HepG2 (cell line): ENCODE data around the gene POU6F1. TPM values are rescaled to one million over a fixed set of nuclear protein-coding genes. Genes with fewer than 3 reads are reported as not detected.

Experiments
- ARHGAP35 ChIP-seq: sonication (generic); formaldehyde crosslinking; IDR thresholded peaks from 2 replicates; pipeline ENCODE4 v1.9.0; 2022; ENCODE audit warnings: mild to moderate bottlenecking, inconsistent platforms, moderate library complexity, missing genetic modification reagents, borderline replicate concordance
- GATA4 ChIP-seq: sonication (generic); IDR thresholded peaks from 2 replicates; pipeline ENCODE4 v1.6.1; 2016; ENCODE audit warnings: antibody characterized with exemption, low read depth, borderline replicate concordance
- GPBP1L1 ChIP-seq: sonication (generic); formaldehyde crosslinking; IDR thresholded peaks from 2 replicates; pipeline ENCODE4 v1.5.0; 2020; ENCODE audit warnings: mild to moderate bottlenecking, missing genetic modification reagents
- GTF3A ChIP-seq: sonication (generic); formaldehyde crosslinking; conservative IDR thresholded peaks from 2 replicates; pipeline ENCODE4 v1.4.0; 2020; ENCODE audit warnings: mild to moderate bottlenecking, missing genetic modification reagents
- JARID2 ChIP-seq: sonication (generic); formaldehyde crosslinking; IDR thresholded peaks from 2 replicates; pipeline ENCODE4 v1.8.1; 2023; ENCODE audit warnings: missing genetic modification reagents, inconsistent platforms; ENCODE audit not compliant: insufficient replicate concordance
- MTA3 ChIP-seq: sonication (generic); formaldehyde crosslinking; IDR thresholded peaks from 2 replicates; pipeline ENCODE4 v1.4.0; 2020; ENCODE audit warnings: missing genetic modification reagents
- MZF1 ChIP-seq: sonication (generic); formaldehyde crosslinking; IDR thresholded peaks from 2 replicates; pipeline ENCODE4 v1.8.1; 2023; ENCODE audit warnings: mild to moderate bottlenecking, missing genetic modification reagents, borderline replicate concordance
- RARA ChIP-seq: IDR thresholded peaks from 2 replicates; pipeline ENCODE4 v1.6.1; 2016; ENCODE audit warnings: missing genetic modification reagents, missing compliant biosample characterization
- SKI ChIP-seq: fragments of 450-650 bp; IDR thresholded peaks from one replicate; pipeline ENCODE4 v1.6.1; 2018; ENCODE audit warnings: mild to moderate bottlenecking; ENCODE audit not compliant: partially characterized antibody
- SMAD1 ChIP-seq: sonication (generic); formaldehyde crosslinking; IDR thresholded peaks from 2 replicates; pipeline ENCODE4 v1.4.0; 2020; ENCODE audit warnings: missing genetic modification reagents, low read depth, mild to moderate bottlenecking, borderline replicate concordance
- TBL1XR1 ChIP-seq: fragments of 150-350 bp; IDR thresholded peaks from 2 replicates; pipeline ENCODE4 v1.6.1; 2014; ENCODE audit warnings: borderline replicate concordance, low read length; ENCODE audit not compliant: partially characterized antibody
- TP53 ChIP-seq: sonication (generic); formaldehyde crosslinking; conservative IDR thresholded peaks from 2 replicates; pipeline ENCODE4 v1.4.0; 2020; ENCODE audit warnings: missing genetic modification reagents
- ZBTB7A ChIP-seq: sonication (generic); formaldehyde crosslinking; IDR thresholded peaks from 2 replicates; pipeline ENCODE4 v1.8.0; 2022; ENCODE audit warnings: mild to moderate bottlenecking, missing genetic modification reagents
- ZMAT5 ChIP-seq: sonication (generic); formaldehyde crosslinking; IDR thresholded peaks from 2 replicates; pipeline ENCODE4 v1.5.0; 2020; ENCODE audit warnings: mild to moderate bottlenecking, low read depth, missing genetic modification reagents, borderline replicate concordance
- ZNF318 ChIP-seq: sonication (generic); formaldehyde crosslinking; IDR thresholded peaks from 2 replicates; pipeline ENCODE4 v1.4.0; 2020; ENCODE audit warnings: mild to moderate bottlenecking, missing genetic modification reagents
- ZNF598 ChIP-seq: sonication (generic); formaldehyde crosslinking; IDR thresholded peaks from 2 replicates; pipeline ENCODE4 v1.5.1; 2020; ENCODE audit warnings: mild to moderate bottlenecking, missing genetic modification reagents, borderline replicate concordance
- ZNF766 ChIP-seq: sonication (generic); formaldehyde crosslinking; IDR thresholded peaks from 2 replicates; pipeline ENCODE4 v1.5.0; 2020; ENCODE audit warnings: missing genetic modification reagents, borderline replicate concordance
- ZNF776 ChIP-seq: sonication (generic); formaldehyde crosslinking; IDR thresholded peaks from 2 replicates; pipeline ENCODE4 v1.4.0; 2020; ENCODE audit warnings: mild to moderate bottlenecking, missing genetic modification reagents
- ZNF788 ChIP-seq: sonication (generic); formaldehyde crosslinking; IDR thresholded peaks from 2 replicates; pipeline ENCODE4 v1.5.0; 2020; ENCODE audit warnings: mild to moderate bottlenecking, missing genetic modification reagents, borderline replicate concordance
- polyA plus RNA-seq, 8 experiments: library from polyadenylated mRNA; depleted of rRNA in 3 of 8; stranded (reverse) in 7 of 8; unstranded in 1 of 8; fragments of >200 nt; fragmentation: Illumina TruSeq in 4 of 8; extraction: Trizol in 4 of 8; gene quantifications; 2 replicates each; pipeline versions ENCODE4 v1.2.1 to v1.2.3, GENCODE V29; 2011 to 2016; ENCODE audit warnings: low read depth in 4 of 8, missing spikeins in 1 of 8, mixed read lengths in 1 of 8; ENCODE audit not compliant: insufficient read depth in 1 of 8
- total RNA-seq, 5 experiments: library from RNA; depleted of rRNA; stranded (reverse); fragments of >200 nt; fragmentation: Illumina TruSeq; extraction: Trizol; gene quantifications; 2 replicates each; pipeline ENCODE4 v1.2.3, GENCODE V29; 2016; ENCODE audit warnings: low read depth in 1 of 5

The POU6F1 gene
- total and polyA plus RNA-seq, 2 of the 13 experiments (the other 11 are each of a cell fraction or from before 2014, with no cell fraction given) = 0.48 to 0.51 TPM

- TF ChIP-seq GPBP1L1 (CRISPR knock-in tag) = no peak
- no peak for TF ChIP-seq ZBTB7A (CRISPR knock-in tag)
- TF ChIP-seq RARA (CRISPR knock-in tag) = peak; percentile 37
- no peak; the same call in none of the 2 replicates for TF ChIP-seq ZNF766 (CRISPR knock-in tag)
- no peak for TF ChIP-seq ZNF318 (CRISPR knock-in tag)
- peak; percentile 8 for TF ChIP-seq SKI
- no peak for TF ChIP-seq MTA3 (CRISPR knock-in tag)
- TF ChIP-seq GTF3A (CRISPR knock-in tag) = no peak
- peak; percentile 87; the same call in 1 of the 2 replicates for TF ChIP-seq TP53 (CRISPR knock-in tag)
- TF ChIP-seq SMAD1 = no peak; the same call in 1 of the 2 replicates
- peak; percentile 31; the same call in 1 of the 2 replicates for TF ChIP-seq ZNF598 (CRISPR knock-in tag)
- TF ChIP-seq ZNF788 = peak; percentile 55; the same call in 1 of the 2 replicates
- TF ChIP-seq ZNF776 (CRISPR knock-in tag) = peak; percentile 68; the same call in 1 of the 2 replicates
- no peak for TF ChIP-seq ZMAT5 (CRISPR knock-in tag)
- TF ChIP-seq MZF1 (CRISPR knock-in tag) = no peak
- no peak for TF ChIP-seq GATA4
- TF ChIP-seq JARID2 (CRISPR knock-in tag) = no peak
- no peak; the same call in 1 of the 2 replicates for TF ChIP-seq ARHGAP35 (CRISPR knock-in tag)
- no peak for TF ChIP-seq TBL1XR1
Measured at GRCh38 chr12:51238510-51239334, 20.9 kb upstream of the POU6F1 start, which contains the start of gene DAZAP2 (continued).
